MCF 10A (cell line): Measurements from ENCODE around the gene TOMM5. TPM values are rescaled to one million over a fixed set of nuclear protein-coding genes. Genes with fewer than 3 reads are reported as not detected.

Experiments used
- BruUV-seq: library from RNA; stranded (reverse); fragments of 400-500 nt; replicated peaks from 2 replicates; lab custom pipeline; 2021; lab: Mats Ljungman, UMichigan
- CTCF ChIA-PET: fragments of 300-600 bp; sonication (Branson Sonifier 250); formaldehyde crosslinking; extraction: SDS; loops from one replicate; lab custom pipeline; 2021; ENCODE audit warnings: antibody characterized with exemption, inconsistent platforms; lab: Yijun Ruan, JAX
- POLR2A ChIA-PET: fragments of 300-600, 350-650 bp; sonication (Branson Sonifier 250); formaldehyde crosslinking; extraction: SDS; loops from one replicate; lab custom pipeline; 2020; ENCODE audit warnings: antibody characterized with exemption, inconsistent platforms; lab: Yijun Ruan, JAX
- DNase-seq: peaks from one replicate; pipeline ENCODE4 v3.0.0-alpha.2; 2018; ENCODE audit not compliant: unreplicated experiment
- H3K27ac Mint-ChIP-seq: one replicate; pipeline ENCODE4 v1.8.0; 2022; ENCODE audit warnings: mild to moderate bottlenecking, low read depth, mixed read lengths; ENCODE audit not compliant: unreplicated experiment
- H3K27me3 Mint-ChIP-seq: one replicate; pipeline ENCODE4 v1.8.0; 2022; ENCODE audit warnings: mixed read lengths; ENCODE audit not compliant: insufficient read depth, unreplicated experiment
- H3K36me3 Mint-ChIP-seq: one replicate; pipeline ENCODE4 v1.8.0; 2022; ENCODE audit warnings: mild to moderate bottlenecking, moderate library complexity, mixed read lengths; ENCODE audit not compliant: insufficient read depth, unreplicated experiment
- H3K4me1 Mint-ChIP-seq: one replicate; pipeline ENCODE4 v1.8.0; 2022; ENCODE audit warnings: mixed read lengths; ENCODE audit not compliant: insufficient read depth, unreplicated experiment
- H3K4me3 Mint-ChIP-seq: one replicate; pipeline ENCODE4 v1.8.0; 2022; ENCODE audit warnings: mild to moderate bottlenecking, moderate library complexity, mixed read lengths; ENCODE audit not compliant: unreplicated experiment
- H3K9me3 Mint-ChIP-seq: one replicate; pipeline ENCODE4 v1.8.0; 2022; ENCODE audit warnings: mixed read lengths; ENCODE audit not compliant: unreplicated experiment
- intact Hi-C: fragments of 100-400 bp; cut with micrococcal nuclease; formaldehyde crosslinking; loops from 2 replicates; pipeline ENCODE4 v1.14.1; 2022
- total RNA-seq: library from RNA; stranded (reverse); gene quantifications from 2 replicates; pipeline ENCODE4 v1.2.3, GENCODE V29; 2022
- TF ChIP-seq, protein P1 (sequence below): fragments of 200-600 bp; IDR thresholded peaks from one replicate; pipeline ENCODE4 v1.8.0; 2022; ENCODE audit warnings: antibody characterized with exemption, mild to moderate bottlenecking; ENCODE audit not compliant: unreplicated experiment

TOMM5 gene
- total RNA-seq, 1 experiment from 2014 or later: 151 TPM

DNA sequence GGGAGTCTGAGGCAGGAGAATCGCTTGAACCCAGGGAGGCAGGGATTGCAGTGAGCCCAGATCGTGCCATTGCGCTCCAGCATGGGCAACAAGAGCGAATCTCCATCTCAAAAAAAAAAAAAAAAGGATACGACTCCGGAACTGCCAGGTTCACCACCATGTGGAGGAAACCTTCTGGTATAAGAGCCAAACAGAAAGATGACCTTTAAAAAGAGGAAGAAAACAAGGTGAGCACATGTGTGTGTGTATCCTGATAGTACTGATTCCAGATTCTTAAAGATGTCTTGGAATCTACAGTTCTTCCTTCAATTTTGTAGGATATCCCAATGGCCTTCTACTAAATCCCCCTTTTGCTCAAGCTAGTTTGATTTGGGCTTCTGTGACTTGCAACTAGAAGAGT is 49.9 kb downstream of the TOMM5 start:
- Mint-ChIP-seq H3K36me3 (no peaks in the 10 kb centered on the region), H3K27ac (no peak overlapping the region), H3K4me3 (no peak overlapping the region), H3K4me1 (no peaks in the 10 kb centered on the region), H3K27me3 (no peaks in the 10 kb centered on the region), H3K9me3 (no peaks in the 10 kb centered on the region)
- ChIA-PET POLR2A (interaction anchor here (0.6 kb wide), 1 partner anchor 106 kb away, joined by 4 read pairs; no protein-coding TSS in a partner anchor), CTCF (no interaction called here)
- DNase-seq: no peak
- TF ChIP-seq, protein P1, sequence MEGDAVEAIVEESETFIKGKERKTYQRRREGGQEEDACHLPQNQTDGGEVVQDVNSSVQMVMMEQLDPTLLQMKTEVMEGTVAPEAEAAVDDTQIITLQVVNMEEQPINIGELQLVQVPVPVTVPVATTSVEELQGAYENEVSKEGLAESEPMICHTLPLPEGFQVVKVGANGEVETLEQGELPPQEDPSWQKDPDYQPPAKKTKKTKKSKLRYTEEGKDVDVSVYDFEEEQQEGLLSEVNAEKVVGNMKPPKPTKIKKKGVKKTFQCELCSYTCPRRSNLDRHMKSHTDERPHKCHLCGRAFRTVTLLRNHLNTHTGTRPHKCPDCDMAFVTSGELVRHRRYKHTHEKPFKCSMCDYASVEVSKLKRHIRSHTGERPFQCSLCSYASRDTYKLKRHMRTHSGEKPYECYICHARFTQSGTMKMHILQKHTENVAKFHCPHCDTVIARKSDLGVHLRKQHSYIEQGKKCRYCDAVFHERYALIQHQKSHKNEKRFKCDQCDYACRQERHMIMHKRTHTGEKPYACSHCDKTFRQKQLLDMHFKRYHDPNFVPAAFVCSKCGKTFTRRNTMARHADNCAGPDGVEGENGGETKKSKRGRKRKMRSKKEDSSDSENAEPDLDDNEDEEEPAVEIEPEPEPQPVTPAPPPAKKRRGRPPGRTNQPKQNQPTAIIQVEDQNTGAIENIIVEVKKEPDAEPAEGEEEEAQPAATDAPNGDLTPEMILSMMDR: no peak
- no TSS peak for BruUV-seq
- intact Hi-C loops: no loop called here

DNA sequence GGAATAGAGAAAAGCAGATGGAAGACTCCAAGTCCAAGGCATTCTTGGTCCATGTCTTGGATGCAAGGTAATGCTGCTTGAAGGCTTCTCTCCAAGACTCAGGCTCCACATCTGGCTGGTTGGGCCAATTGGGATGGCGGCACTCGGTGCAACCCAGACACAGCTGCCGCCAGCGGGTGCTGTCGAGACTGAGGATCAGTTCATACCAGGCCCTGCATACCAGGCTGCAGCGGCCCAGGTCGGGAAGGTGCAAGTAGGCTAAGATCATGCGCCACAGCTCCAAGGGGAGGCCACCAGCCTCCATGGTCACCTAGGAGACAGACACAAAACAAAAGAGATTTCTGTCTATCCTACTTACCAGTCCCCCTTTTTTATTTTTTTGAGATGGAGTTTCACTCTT is 50.9 kb downstream of the TOMM5 start:
- BruUV-seq: no TSS peak
- Mint-ChIP-seq H3K27ac (no peak overlapping the region), H3K36me3 (no peaks in the 10 kb centered on the region)

DNA sequence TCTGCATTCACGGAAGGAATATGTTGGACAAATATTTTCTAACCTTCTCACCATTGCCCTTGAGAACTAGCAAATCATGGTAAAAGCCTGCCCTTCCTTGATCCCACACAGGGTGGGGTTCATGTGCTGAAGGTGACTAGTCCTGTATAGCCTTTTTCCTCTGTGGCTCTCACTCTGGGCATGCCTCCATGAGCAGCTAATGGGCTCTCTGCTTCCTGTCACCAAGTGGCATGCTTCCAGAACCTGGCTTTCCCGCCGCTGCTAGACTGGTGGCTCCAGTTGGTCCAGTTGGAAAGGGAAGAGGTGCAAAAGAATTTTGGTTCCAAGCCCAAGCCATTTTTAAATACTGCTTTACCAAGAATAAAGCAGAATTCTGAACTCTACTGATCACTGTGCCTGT is 51.8 kb downstream of the TOMM5 start:
- CTCF ChIA-PET: no interaction called here
- Mint-ChIP-seq H3K4me3 (no peak overlapping the region), H3K9me3 (no peaks in the 10 kb centered on the region), H3K27ac (no peak overlapping the region), H3K27me3 (no peaks in the 10 kb centered on the region), H3K4me1 (no peaks in the 10 kb centered on the region), H3K36me3 (no peaks in the 10 kb centered on the region)
- intact Hi-C loops: no loop called here
- TF ChIP-seq, protein P1: no peak
- no TSS peak for BruUV-seq
- POLR2A ChIA-PET: no interaction called here
- DNase-seq: no peak

More for the DNA sequence above, 50.9 kb downstream of the TOMM5 start:
- intact Hi-C loops: no loop called here
- ChIA-PET CTCF (no interaction called here), POLR2A (no interaction called here)
- H3K9me3 Mint-ChIP-seq: no peaks in the 10 kb centered on the region
- no peaks in the 10 kb centered on the region for H3K4me1 Mint-ChIP-seq
- H3K27me3 Mint-ChIP-seq: no peaks in the 10 kb centered on the region
- TF ChIP-seq, protein P1: no peak
- no peak for DNase-seq
- no peak overlapping the region for H3K4me3 Mint-ChIP-seq

DNA sequence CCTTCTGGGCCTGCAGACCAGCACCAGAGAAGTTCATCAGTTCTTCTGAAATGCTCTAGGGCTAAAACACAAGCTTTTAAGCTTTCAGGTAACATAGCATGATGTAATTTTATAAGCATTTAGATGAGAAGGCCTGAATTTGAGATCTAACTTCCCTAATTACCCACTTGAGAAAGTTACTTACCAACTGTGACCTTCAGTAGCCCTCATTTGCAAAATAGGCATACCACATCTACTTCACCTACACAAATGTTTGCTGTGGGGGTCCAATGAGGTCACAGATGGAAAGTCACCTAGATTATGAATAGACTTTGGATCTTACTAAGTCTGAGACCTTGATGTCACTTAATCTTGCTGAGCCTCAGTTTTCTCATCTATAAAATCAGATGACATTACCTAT is 52.8 kb downstream of the TOMM5 start:
- no peak for DNase-seq
- H3K27me3 Mint-ChIP-seq: no peaks in the 10 kb centered on the region
- CTCF ChIA-PET: no interaction called here
- no peaks in the 10 kb centered on the region for H3K4me1 Mint-ChIP-seq
- H3K36me3 Mint-ChIP-seq: no peaks in the 10 kb centered on the region
- H3K9me3 Mint-ChIP-seq: no peaks in the 10 kb centered on the region
- H3K4me3 Mint-ChIP-seq: no peak overlapping the region
- POLR2A ChIA-PET: no interaction called here
- BruUV-seq: no TSS peak
- TF ChIP-seq, protein P1: no peak
- intact Hi-C loops: no loop called here
- no peak overlapping the region for H3K27ac Mint-ChIP-seq

Other genes with a start within 250 kb of the TOMM5 start
- 114 and 121 TPM in 2 replicates for gene GRHPR, start 169.9 kb downstream of the TOMM5 start, total RNA-seq
- 8.9 and 9.0 TPM in 2 replicates for gene ZBTB5, start 127.1 kb downstream of the TOMM5 start, total RNA-seq
- gene POLR1E, start 106.6 kb downstream of the TOMM5 start, total RNA-seq: 29.7 and 50.3 TPM in 2 replicates
- gene FBXO10, start 16.2 kb downstream of the TOMM5 start, total RNA-seq: 3.4 and 4.6 TPM in 2 replicates
- gene FRMPD1, start 58.4 kb upstream of the TOMM5 start, total RNA-seq: not detected in 2 replicates
- gene TRMT10B, start 161.2 kb upstream of the TOMM5 start, total RNA-seq: 4.9 and 6.9 TPM in 2 replicates
- gene EXOSC3, start 192.5 kb upstream of the TOMM5 start, total RNA-seq: 44.8 and 50.9 TPM in 2 replicates
- gene DCAF10, start 208.2 kb upstream of the TOMM5 start, total RNA-seq: 42.1 and 49.4 TPM in 2 replicates